ENCODE results near the gene SSBP4.

Gene SSBP4

GRCh38 chr19:18422530-18423191 is 3.5 kb downstream of the SSBP4 start:
- no peak for DNase-seq

GRCh38 chr19:18423258-18424020 is 4.2 kb downstream of the SSBP4 start:
- no peak for DNase-seq

DNA sequence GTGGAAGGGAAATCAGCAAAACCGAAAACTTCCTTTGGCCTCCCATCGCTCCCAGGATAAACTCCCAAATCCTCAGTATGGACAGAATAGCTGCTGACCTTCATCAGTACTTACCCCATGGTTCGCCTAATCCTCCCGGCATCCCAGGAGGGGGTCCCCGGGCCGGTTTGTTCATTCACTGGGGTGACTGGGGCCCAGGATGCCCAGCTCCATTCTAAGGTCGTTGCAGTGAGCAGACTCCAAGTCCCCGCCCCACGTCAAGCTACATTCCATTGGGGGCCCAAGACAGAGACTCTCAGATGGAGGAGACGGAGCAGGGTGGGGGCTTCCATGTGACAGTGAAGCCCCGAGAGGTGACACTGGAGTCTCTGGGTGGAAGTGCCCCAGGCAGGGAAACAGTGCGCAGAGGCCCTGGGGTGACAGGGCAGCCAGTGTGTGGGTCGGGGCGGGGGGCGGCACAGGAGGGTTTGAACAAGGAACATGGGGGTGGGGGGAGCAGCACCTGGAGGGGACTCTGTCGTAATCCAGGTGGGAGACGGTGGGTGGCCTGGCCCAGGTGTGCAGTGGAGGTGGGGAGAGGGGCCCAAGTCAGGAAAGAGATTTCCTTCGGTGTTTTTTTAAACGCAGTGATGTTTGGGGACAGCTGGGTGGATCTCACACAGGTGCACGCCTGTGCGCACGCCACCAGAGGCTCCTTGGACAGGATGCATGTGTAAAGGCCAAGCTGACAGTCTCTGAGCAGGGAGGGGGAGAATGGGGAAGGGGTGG is 5.1 kb downstream of the SSBP4 start:
- no peak for DNase-seq

DNA sequence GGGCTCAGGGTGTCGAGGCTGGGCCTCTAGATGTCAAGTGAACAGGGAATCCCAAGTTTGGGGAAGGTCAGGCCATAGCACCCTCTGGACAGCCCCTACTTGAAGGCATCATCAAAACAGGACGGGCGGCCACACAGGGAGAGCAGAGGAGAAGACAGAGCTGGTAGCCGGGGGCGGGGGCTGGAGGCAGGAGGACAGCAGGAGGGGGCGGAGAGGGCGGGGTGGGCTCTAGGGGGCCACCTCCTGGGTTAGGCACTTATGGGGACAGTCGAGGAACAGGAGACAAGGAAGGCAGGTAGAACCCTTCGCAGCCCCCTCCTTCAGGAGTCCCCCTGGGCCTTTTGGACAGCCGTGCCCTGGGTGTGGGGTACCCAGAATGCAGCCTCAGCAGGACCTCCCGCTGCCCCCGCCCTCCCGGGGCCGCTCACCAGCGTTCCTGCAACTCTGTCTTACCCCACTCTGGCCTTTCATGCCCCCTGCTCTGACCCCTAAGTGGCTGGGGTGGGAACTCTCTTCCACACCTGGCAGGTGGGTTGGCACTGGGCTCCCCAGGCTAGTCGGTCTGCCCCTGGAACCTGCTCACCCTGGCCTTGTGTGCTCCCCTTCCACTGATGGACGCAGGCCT is 5.8 kb downstream of the SSBP4 start:
- no peak for DNase-seq

DNA sequence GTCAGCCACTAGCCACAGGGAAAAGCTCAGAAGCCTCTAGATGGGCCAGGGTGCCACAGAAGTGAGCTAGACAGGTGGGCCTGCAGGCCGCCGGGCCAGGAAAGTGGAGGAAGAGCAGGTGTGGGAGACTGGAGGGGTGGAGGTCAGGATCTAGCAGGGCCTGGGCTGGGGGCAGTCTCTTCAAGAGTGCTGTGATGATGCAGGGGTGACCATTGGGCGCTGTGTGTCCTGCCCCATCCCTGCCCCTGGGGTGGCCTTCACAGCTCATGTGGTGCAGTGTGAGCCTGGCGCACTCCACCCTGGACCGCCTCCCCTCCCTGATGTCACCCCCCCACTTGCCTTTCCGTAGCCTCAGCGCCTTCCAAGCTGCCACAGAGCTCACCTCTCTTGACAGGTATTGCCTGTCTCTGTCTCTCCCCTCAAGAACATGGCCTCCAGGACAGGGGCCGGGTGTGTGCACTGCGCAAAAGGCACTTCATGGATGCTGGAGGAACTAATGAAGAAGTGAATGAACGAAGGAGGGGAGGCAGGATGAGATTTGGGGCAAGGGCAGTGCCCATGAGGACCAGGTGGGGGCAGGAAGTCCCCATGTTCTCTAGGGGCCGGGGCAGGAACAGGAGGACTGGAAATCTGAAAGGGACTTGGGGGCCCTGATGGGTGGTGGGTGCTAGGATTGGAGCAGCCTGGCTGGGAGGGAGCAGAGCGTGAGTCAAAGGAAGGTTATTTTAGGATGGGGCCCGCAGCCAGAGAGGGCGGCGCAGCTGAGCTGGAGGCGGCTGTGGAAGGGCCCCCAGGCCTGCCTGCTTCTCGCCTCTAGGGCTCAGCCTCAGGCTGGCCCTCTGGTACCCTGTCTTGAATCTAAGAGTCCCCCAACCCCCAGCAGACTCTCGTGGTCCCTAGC is 6.6 kb downstream of the SSBP4 start:
- DNase-seq = no peak

DNA sequence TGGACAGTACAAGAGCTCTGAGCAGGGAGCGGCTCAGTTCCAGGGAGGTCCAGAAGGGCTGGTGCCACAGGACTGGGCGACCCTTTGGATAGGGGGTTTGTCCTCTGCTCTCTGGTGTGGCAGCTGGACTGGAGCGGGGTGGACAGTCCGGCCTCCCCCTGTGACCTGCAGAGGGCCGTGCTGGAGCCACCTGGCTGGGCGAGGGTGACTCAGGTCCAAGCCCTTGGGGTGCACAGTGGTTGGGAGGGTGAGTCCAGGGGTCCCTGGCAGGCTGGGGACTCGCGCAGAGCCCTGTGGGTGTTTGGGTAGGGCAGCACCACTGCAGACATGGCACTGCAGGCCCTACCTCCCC is 7.2 kb downstream of the SSBP4 start:
- no peak for DNase-seq

DNA sequence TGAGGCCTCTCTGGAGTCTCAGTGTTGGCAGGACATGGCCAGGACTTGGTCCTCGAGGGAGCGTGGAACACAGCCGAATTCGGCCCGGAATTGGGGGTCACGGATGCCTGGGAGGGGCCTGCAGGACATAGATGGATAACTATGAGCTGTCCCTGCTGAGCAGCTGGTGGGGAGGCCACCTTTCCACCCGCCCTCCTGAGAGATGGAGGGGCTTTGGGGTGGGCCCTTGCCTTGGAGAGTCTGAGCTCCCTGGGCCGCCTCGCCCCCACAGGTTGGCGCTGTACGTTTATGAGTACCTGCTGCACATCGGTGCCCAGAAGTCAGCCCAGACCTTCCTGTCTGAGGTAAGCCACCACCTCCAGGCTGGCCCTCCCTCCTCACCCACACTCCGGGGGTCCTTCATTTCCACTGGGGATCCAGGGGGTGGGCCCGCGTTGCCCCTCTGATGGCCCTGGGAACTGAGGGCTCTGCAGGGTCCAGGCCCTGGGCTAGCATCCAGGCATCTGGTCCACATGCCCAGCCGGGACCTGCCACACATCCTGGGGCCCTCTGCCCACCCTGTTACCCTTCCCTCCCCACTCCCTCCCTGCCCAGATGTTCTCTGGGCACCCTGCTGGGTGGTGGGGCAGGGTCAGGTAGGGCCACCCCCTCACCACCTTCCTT is 8.0 kb downstream of the SSBP4 start:
- no peak for DNase-seq

- no peak for DNase-seq
Measured at GRCh38 chr19:18427743-18428113, 8.5 kb downstream of the SSBP4 start.

DNA sequence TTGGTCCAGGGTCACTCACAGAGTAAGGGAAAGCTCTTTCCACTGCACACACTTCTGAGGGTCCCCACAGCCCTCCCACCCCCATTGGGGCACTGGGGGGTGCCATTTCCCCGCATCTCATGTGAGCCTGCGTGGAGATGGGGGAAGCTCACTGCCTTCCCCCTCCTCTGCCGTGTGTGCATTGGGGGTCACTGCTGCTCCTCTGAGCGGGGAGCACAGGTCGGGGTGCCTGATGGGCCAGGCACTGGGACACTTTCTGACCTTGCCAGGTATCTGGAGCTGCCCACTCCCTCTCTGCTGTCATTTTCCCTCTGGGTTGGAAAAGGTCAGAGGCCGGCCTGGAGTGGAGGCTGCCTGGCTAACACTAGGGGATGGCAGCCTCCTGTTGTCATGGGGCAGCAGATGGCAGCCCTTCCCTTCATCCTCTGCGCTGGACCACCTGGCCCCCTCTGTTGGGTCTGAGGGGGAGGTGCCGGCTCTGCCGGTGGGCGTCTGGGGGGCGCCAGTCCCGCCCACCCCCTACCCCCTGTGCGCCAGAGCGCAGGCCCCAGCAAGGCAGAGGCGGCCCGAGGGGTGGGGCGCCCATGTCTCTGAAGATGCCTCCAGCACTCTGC is 9.1 kb downstream of the SSBP4 start:
- DNase-seq = no peak

- DNase-seq = no peak
Measured at GRCh38 chr19:18428787-18429674, 9.8 kb downstream of the SSBP4 start.

DNA sequence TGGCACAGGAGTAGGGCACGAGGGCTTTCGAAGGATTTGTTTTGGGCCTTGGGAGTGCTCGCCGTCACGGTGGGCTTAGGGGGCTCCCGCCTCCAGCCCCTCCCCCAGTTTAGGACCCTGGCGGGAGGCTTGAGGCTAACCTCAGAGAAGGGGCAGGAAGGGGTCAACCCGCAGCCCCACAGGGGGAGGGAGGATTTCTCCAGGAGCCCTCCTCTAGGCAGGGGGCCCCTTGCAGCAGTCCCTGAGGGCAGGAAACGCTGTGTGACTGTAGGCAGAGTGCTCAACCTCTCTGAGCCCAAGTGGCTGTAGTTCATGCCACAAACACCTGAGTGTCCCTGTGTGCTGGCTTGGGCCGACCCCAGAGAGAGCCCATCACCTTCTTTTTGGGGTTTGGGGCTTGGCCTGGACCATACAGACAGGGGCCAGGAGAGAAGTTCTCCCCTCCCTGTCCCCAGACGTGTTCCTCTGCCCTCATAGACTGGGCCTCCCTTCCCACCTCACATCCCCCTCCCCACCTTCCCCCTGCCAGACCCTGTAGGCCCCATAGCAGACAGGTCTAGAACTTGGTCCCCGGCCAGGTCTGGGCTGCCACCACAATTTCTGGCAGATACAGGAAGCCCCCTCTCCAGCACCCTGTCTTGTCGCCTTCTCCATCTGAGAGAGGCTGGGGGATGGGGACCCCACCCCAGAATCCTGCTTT is 10.7 kb downstream of the SSBP4 start:
- no peak for DNase-seq

GRCh38 chr19:18430417-18431144 is 11.4 kb downstream of the SSBP4 start:
- no peak for DNase-seq

GRCh38 chr19:18431351-18432197 is 12.4 kb downstream of the SSBP4 start:
- no peak for DNase-seq

DNA sequence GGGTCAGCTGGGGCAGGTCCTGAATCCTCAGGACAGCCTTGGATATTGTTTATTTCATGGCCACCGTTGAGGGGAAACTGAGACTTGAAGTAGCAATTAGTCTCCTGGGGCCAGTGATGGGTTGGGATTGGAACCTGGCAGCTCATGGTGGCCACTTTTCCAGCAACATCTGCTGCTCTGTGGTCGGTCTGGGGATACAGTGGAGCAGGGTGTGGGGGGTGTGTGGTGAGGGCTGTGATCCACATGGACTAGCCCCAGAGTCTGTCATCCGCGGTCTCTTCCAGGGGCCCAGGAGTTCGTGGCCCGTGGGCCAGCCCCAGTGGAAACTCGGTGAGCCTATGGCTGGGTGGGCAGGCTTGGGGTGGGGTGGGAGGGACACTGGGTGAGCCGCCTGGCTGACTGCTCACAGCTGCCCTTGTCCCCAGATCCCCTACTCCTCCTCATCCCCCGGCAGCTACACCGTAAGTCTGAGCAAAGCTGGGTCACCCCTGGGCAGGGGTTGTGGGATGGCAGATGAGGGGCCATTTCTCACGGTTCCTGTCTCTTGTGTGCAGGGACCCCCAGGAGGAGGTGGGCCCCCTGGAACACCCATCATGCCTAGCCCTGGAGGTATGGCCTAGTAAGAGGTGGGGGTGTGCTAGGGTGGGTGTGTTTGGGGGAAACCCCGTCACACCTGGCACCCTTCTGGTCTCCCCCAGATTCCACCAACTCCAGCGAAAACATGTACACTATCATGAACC is 13.2 kb downstream of the SSBP4 start:
- no peak for DNase-seq

DNA sequence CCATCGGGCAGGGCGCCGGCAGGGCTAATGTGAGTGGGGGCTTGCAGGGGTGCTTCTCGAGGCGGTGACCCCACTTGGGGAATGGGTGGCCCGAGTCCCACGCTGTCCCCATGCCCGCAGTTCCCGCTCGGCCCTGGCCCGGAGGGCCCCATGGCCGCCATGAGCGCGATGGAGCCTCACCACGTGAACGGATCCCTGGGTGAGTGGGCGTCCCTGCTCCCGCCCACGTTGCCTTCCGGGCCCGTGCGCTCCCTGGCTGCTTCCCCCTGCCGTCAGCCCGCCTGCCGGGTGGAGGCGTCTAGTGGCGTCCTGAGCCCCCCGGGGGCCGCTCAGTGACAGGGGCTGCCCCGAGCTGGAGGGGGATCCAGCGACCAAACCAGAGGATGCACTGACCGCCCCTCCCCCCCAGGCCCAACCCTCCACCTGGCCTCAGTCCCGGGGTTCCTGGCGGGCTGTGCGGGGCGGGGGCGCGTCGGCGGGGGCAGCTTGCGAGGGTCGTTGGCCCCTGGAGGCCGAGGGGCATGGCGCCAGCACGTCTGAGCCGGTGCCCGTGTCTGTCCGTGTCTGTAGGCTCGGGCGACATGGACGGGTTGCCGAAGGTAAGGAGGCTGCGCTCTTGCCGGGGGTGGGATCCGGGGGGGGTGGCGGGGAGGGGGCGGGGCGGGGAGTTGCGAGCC is 14.0 kb downstream of the SSBP4 start:
- DNase-seq = no peak

DNA sequence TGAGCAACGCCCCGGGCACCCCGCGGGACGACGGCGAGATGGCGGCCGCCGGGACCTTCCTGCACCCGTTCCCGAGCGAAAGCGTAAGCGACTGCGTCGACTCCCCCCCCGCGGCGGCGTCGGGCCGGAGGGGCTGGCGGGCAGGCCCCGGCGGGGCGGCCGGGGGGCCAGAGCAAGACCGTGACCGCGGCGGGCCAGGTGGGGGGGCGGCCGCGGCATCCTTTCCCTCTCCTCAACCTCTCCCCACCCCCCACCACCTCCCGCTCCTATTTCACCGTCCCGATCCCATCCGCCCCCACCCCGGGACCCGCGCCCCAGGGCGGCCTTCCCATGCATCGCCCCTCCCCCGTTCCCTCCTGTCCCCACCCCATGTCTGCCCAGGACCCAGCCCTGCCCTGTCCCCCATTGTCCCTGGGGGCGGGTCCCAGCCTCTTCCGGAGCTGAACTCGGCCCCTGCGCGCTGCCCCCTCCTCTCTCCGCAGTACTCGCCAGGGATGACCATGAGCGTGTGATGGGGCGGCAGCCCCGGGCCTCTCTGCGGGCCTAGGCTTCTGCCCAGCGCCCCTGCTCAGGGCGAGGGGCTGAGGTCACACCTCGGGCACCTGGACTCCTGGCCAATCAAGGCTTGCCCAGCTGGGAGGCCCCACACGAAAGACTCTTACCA is 14.7 kb downstream of the SSBP4 start:
- no peak for DNase-seq
